ENCODE data around the gene TEX38. TPM values are rescaled to one million over a fixed set of nuclear protein-coding genes. Genes with fewer than 3 reads are reported as not detected.

TEX38 gene
- total RNA-seq: not detected

DNA sequence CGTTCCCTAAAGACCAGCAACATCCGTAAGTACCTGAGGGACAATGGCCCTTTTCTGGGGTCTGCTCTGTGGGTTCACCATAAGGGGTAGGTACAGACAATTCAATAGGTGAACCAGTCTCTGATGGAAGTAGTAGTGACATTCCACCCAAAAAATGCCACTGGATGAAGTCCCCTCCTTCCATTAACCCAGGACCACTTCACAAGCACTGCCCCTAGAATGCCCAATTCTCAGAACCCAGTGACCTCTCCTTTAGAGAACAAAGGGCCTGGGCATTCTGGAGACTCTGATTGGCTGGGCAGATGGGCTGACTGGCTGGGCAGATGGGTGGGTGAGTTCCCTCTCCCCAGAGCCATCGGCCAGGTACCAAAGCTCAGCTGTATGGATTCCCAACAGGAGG, at the start of gene TEX38:
TEX38 (plus strand) TSS at position 301 of the 400 bp plus-strand sequence; CDS start at position 382, 81 bp downstream.
- Histone ChIP-seq H3K27ac (ENCODE audit: low read depth, low read length) (no peak within 1 kb of the TSS), H3K9ac (ENCODE audit: low read depth in 1 of 3, low read length in 3 of 3) (no peak within 1 kb of the TSS), H3K36me3 (ENCODE audit: control insufficient read depth in 3 of 3, insufficient read depth in 3 of 3, low read length in 3 of 3) (peaks cover 7 to 21% (median 15%) of the 10 kb centered on the region in 3 donors), H3K4me1 (ENCODE audit: control insufficient read depth in 3 of 3, insufficient read depth in 3 of 3, low read length in 3 of 3) (peaks cover 11 to 19% (median 12%) of the 10 kb centered on the region in 3 donors), H3K9me3 (ENCODE audit: control insufficient read depth in 3 of 3, low read length in 3 of 3) (no peaks in the 10 kb centered on the region), H3K4me3 (ENCODE audit: low read length in 3 of 3) (no peak within 1 kb of the TSS), H3K27me3 (ENCODE audit: control insufficient read depth in 3 of 3, insufficient read depth in 3 of 3, low read length in 3 of 3) (no peaks in the 10 kb centered on the region)

DNA sequence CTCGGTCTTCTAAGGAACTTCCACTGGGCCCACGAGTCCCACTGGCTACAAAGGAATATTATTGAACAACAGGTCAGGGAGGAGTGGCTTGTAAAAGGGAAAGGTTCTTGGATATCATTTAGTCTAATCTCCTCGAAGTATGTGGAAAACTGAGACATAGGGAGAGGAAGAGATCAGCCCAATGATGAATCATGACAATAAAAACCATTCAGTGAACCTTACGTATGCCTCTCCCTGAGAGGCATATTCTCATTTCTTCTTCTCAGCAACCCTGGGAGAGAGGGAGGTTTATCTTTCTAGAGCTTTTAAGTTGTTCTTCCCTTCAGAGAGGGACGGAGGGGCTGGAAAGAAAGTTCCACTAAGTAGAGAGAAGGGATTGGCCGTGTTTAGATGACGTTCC, 49.7 kb upstream of the TEX38 start:
- Histone ChIP-seq H3K27ac (ENCODE audit: low read depth, low read length) (no peak overlapping the region), H3K4me1 (ENCODE audit: control insufficient read depth in 3 of 3, insufficient read depth in 3 of 3, low read length in 3 of 3) (peaks cover 4 to 7% (median 6%) of the 10 kb centered on the region in 3 donors), H3K36me3 (ENCODE audit: control insufficient read depth in 3 of 3, insufficient read depth in 3 of 3, low read length in 3 of 3) (no peaks in the 10 kb centered on the region), H3K9me3 (ENCODE audit: control insufficient read depth in 3 of 3, low read length in 3 of 3) (no peaks in the 10 kb centered on the region), H3K27me3 (ENCODE audit: control insufficient read depth in 3 of 3, insufficient read depth in 3 of 3, low read length in 3 of 3) (no peaks in the 10 kb centered on the region), H3K4me3 (ENCODE audit: low read length in 3 of 3) (no peak overlapping the region), H3K9ac (ENCODE audit: low read depth in 1 of 3, low read length in 3 of 3) (no peak overlapping the region)

DNA sequence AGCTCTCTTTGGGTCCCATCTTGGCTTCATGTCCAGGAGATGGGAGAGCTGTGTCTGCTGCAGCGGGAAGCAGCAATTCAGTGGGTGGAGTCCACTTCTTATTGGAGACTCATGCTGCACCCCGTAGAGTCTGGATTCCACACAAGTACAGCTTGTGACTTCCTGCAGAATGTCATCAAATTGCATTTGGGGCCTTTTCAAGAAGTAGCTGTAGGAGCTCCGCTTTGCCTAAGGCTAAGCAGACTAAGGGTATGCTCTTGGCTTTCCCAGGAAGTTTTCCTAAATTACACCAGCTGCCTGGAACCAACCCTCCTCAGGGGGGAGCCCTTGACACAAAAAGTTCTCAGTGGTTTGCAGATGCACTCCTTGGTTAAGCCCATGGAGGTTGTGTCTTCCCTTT, 49.3 kb upstream of the TEX38 start:
- Histone ChIP-seq H3K4me3 (ENCODE audit: low read length in 3 of 3) (no peak overlapping the region), H3K27me3 (ENCODE audit: control insufficient read depth in 3 of 3, insufficient read depth in 3 of 3, low read length in 3 of 3) (no peaks in the 10 kb centered on the region), H3K36me3 (ENCODE audit: control insufficient read depth in 3 of 3, insufficient read depth in 3 of 3, low read length in 3 of 3) (no peaks in the 10 kb centered on the region), H3K9ac (ENCODE audit: low read depth in 1 of 3, low read length in 3 of 3) (no peak overlapping the region), H3K9me3 (ENCODE audit: control insufficient read depth in 3 of 3, low read length in 3 of 3) (no peaks in the 10 kb centered on the region), H3K27ac (ENCODE audit: low read depth, low read length) (no peak overlapping the region), H3K4me1 (ENCODE audit: control insufficient read depth in 3 of 3, insufficient read depth in 3 of 3, low read length in 3 of 3) (peaks cover under 1 to 3% (median 2%) of the 10 kb centered on the region in 3 donors)

DNA sequence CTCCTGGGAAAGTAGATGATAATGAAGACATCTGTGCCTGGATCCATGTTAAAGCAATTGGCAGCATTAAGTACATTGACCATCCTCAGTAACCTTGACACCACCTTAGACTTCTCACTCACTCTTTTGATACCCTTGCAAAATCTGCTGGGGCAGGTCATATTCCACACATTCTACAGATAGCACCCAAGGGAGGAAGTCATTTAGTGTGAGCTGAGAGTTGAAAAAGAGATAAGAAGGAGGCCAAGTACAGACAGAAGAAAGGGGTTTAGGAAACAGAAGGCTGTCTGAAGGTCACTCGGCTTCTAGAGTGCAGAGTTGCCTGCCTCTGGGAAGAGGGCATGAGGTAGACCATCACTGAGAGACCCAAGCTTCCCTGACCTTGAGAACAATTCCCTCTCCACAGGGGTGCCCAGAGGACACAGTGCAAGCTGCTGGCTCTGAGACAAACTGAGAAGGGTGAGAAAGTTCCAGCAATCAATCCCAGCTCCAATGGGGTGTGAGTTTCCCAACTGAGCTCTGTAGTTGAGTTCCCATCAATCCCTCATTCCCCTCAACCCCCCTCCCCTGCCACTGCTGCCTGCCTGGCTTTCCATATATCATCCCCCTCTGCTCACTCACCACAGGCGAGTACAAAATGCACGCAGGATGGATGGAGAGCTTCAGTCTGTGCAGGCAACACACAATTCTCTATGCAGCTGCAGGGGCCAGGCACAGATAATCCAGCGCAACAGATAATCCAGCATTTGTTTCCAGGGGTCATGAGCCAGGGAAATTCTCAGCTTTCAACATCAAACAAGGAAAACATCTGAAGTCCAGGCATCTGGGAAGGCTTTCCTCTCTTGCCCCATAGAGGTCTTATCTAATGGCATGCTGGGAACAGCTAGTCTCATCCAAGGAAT, 47.7 kb upstream of the TEX38 start:
- no peaks in the 10 kb centered on the region for H3K9me3 ChIP-seq (ENCODE audit: control insufficient read depth in 3 of 3, low read length in 3 of 3)
- no peak overlapping the region for H3K9ac ChIP-seq (ENCODE audit: low read depth in 1 of 3, low read length in 3 of 3)
- H3K27me3 ChIP-seq (ENCODE audit: control insufficient read depth in 3 of 3, insufficient read depth in 3 of 3, low read length in 3 of 3): no peaks in the 10 kb centered on the region
- H3K4me3 ChIP-seq (ENCODE audit: low read length in 3 of 3): no peak overlapping the region
- H3K36me3 ChIP-seq (ENCODE audit: control insufficient read depth in 3 of 3, insufficient read depth in 3 of 3, low read length in 3 of 3): peaks cover 0 to 2% (median 0%) of the 10 kb centered on the region in 3 donors
- no peak overlapping the region for H3K27ac ChIP-seq (ENCODE audit: low read depth, low read length)
- no peaks in the 10 kb centered on the region for H3K4me1 ChIP-seq (ENCODE audit: control insufficient read depth in 3 of 3, insufficient read depth in 3 of 3, low read length in 3 of 3)

DNA sequence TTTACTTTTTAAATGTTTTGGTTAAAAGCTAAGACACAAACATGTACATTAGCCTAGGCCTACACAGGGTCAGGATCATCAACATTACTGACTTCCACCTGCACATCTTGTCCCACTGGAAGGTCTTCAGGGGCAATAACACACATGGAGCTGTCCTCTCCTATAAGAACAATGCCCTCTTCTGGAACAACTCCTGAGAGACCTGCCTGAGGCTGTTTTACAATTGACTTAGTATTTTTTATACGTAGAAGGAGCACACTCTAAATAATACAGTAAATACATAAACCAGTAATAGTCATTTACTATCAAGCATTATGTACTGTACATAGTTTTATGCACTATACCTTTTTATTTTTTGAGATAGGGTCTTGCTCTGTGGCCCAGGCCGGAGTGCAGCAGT, 40.9 kb upstream of the TEX38 start:
- Histone ChIP-seq H3K36me3 (ENCODE audit: control insufficient read depth in 3 of 3, insufficient read depth in 3 of 3, low read length in 3 of 3) (peaks cover 20 to 49% (median 42%) of the 10 kb centered on the region in 3 donors), H3K9me3 (ENCODE audit: control insufficient read depth in 3 of 3, low read length in 3 of 3) (no peaks in the 10 kb centered on the region), H3K27ac (ENCODE audit: low read depth, low read length) (no peak overlapping the region), H3K27me3 (ENCODE audit: control insufficient read depth in 3 of 3, insufficient read depth in 3 of 3, low read length in 3 of 3) (no peaks in the 10 kb centered on the region), H3K9ac (ENCODE audit: low read depth in 1 of 3, low read length in 3 of 3) (no peak overlapping the region), H3K4me3 (ENCODE audit: low read length in 3 of 3) (no peak overlapping the region), H3K4me1 (ENCODE audit: control insufficient read depth in 3 of 3, insufficient read depth in 3 of 3, low read length in 3 of 3) (no peaks in the 10 kb centered on the region)

DNA sequence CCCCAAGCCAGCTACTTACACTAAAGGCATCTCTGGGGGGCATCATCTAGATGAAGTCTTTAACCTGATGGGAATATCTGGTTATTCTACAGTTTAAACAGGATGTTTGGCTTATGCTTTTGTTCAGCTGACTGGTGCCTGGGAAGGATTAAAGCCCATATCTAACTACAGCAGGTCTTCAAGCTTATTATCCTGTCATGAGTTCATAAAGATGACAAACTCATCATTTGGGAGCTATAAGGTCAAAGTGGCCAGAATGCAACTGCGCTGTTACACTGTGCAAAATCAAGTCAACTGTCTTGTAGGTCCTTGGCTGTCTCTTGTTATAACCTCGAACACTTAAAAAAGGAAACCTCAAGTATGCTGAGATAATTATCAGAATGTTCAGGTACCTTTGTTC, 36.4 kb upstream of the TEX38 start:
- Histone ChIP-seq H3K27me3 (ENCODE audit: control insufficient read depth in 3 of 3, insufficient read depth in 3 of 3, low read length in 3 of 3) (no peaks in the 10 kb centered on the region), H3K27ac (ENCODE audit: low read depth, low read length) (no peak overlapping the region), H3K36me3 (ENCODE audit: control insufficient read depth in 3 of 3, insufficient read depth in 3 of 3, low read length in 3 of 3) (peaks cover 28 to 47% (median 41%) of the 10 kb centered on the region in 3 donors), H3K9me3 (ENCODE audit: control insufficient read depth in 3 of 3, low read length in 3 of 3) (no peaks in the 10 kb centered on the region), H3K4me3 (ENCODE audit: low read length in 3 of 3) (no peak overlapping the region), H3K9ac (ENCODE audit: low read depth in 1 of 3, low read length in 3 of 3) (no peak overlapping the region), H3K4me1 (ENCODE audit: control insufficient read depth in 3 of 3, insufficient read depth in 3 of 3, low read length in 3 of 3) (peaks cover 9 to 11% (median 11%) of the 10 kb centered on the region in 3 donors)

DNA sequence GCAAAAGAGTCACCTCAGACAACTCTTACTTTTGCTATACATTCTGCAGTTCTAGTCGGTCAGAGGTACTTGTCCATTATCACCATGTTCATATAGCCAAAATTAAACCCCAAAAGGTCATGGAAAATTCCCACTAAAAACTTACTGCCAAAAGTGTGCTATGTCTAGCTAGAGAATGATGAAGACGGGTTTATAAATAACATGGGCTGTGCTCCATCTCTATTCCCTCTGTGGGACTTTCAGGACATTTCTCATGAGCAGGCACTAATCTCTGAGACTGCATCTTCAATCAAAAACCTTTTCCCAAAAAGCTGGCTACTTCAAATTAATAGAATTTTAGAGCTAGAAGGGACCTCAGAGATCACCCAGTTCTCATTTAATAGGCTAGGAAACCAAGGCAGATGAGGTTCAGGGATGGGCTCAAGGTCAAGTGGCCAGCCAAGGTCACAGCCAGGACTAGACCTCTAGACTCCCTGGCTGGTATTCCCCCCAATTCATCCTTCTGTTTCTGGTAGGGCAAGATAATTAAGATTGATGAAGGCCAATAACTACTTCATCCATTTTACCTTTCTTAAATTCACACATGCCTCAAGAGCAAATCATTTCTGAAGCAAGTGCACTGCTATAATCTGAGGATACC, 34.1 kb upstream of the TEX38 start:
- H3K9ac ChIP-seq (ENCODE audit: low read depth in 1 of 3, low read length in 3 of 3): no peak overlapping the region
- no peaks in the 10 kb centered on the region for H3K9me3 ChIP-seq (ENCODE audit: control insufficient read depth in 3 of 3, low read length in 3 of 3)
- H3K36me3 ChIP-seq (ENCODE audit: control insufficient read depth in 3 of 3, insufficient read depth in 3 of 3, low read length in 3 of 3): peaks cover 23 to 44% (median 29%) of the 10 kb centered on the region in 3 donors
- no peak overlapping the region for H3K4me3 ChIP-seq (ENCODE audit: low read length in 3 of 3)
- H3K27me3 ChIP-seq (ENCODE audit: control insufficient read depth in 3 of 3, insufficient read depth in 3 of 3, low read length in 3 of 3): no peaks in the 10 kb centered on the region
- peak overlapping the region; percentile 36 for H3K27ac ChIP-seq (ENCODE audit: low read depth, low read length)
- H3K4me1 ChIP-seq (ENCODE audit: control insufficient read depth in 3 of 3, insufficient read depth in 3 of 3, low read length in 3 of 3): peaks cover 9 to 11% (median 11%) of the 10 kb centered on the region in 3 donors

DNA sequence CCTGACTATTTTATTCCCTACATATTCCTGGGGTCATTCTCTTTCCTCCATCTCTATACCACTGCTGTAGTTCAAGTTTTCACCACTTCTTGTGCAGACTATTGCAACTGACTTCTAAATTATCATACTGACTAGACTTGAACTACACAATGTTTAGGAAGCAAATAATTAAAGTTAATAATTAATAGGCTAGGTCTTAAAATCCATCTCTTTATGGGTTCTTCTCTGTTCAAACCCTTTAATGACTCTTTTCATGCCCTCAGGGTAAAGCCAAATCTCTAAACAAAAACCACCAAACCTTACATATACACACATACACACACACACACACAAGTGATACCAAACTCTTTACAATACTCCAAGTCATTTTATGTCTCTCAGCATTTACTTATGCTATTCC, 32.7 kb upstream of the TEX38 start:
- Histone ChIP-seq H3K4me3 (ENCODE audit: low read length in 3 of 3) (no peak overlapping the region), H3K9ac (ENCODE audit: low read depth in 1 of 3, low read length in 3 of 3) (no peak overlapping the region), H3K4me1 (ENCODE audit: control insufficient read depth in 3 of 3, insufficient read depth in 3 of 3, low read length in 3 of 3) (peaks cover 16 to 18% (median 16%) of the 10 kb centered on the region in 3 donors), H3K9me3 (ENCODE audit: control insufficient read depth in 3 of 3, low read length in 3 of 3) (no peaks in the 10 kb centered on the region), H3K36me3 (ENCODE audit: control insufficient read depth in 3 of 3, insufficient read depth in 3 of 3, low read length in 3 of 3) (peaks cover 20 to 40% (median 24%) of the 10 kb centered on the region in 3 donors), H3K27ac (ENCODE audit: low read depth, low read length) (no peak overlapping the region), H3K27me3 (ENCODE audit: control insufficient read depth in 3 of 3, insufficient read depth in 3 of 3, low read length in 3 of 3) (no peaks in the 10 kb centered on the region)

DNA sequence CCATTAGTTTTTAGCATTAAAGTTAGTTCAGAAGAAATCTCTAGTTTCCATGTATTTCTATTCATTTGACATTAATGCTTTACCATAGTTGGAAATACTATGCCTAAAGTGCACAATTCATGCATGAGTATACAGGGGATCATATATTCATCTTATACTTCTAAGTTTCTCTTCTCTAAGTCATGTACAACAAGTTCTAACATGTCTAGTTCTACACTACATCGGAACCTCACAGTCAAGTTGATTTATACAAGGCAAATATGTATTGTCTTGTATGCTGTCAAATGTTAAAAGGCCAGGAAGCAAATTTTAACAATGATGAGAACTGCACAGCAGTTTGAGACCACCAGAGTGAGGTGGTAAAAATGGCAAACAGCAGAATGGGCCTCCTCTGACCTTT, 32.1 kb upstream of the TEX38 start:
- Histone ChIP-seq H3K4me1 (ENCODE audit: control insufficient read depth in 3 of 3, insufficient read depth in 3 of 3, low read length in 3 of 3) (peaks cover 16 to 18% (median 16%) of the 10 kb centered on the region in 3 donors), H3K4me3 (ENCODE audit: low read length in 3 of 3) (no peak overlapping the region), H3K9ac (ENCODE audit: low read depth in 1 of 3, low read length in 3 of 3) (no peak overlapping the region), H3K36me3 (ENCODE audit: control insufficient read depth in 3 of 3, insufficient read depth in 3 of 3, low read length in 3 of 3) (peaks cover 15 to 33% (median 24%) of the 10 kb centered on the region in 3 donors), H3K27me3 (ENCODE audit: control insufficient read depth in 3 of 3, insufficient read depth in 3 of 3, low read length in 3 of 3) (no peaks in the 10 kb centered on the region), H3K9me3 (ENCODE audit: control insufficient read depth in 3 of 3, low read length in 3 of 3) (no peaks in the 10 kb centered on the region), H3K27ac (ENCODE audit: low read depth, low read length) (no peak overlapping the region)
